GM12878 (cell line): Measurements from ENCODE around the gene SNRK. TPM values are rescaled to one million over a fixed set of nuclear protein-coding genes. Genes with fewer than 3 reads are reported as not detected.

Experiments used
- CREM ChIP-seq: IDR thresholded peaks from 2 replicates; pipeline ENCODE4 v1.6.1; 2014; ENCODE audit warnings: antibody characterized with exemption, low read depth
- IKZF2 ChIP-seq, 2 experiments: fragments of 450-650 bp; IDR thresholded peaks; 2 replicates each; pipeline ENCODE4 v1.6.1; 2017; ENCODE audit warnings: mild to moderate bottlenecking in 2 of 2, moderate library complexity in 2 of 2
- TCF7 ChIP-seq: IDR thresholded peaks from 2 replicates; pipeline ENCODE4 v1.6.1; 2014; ENCODE audit warnings: antibody characterized with exemption, borderline replicate concordance
- USF2 ChIP-seq: IDR thresholded peaks from 2 replicates; pipeline ENCODE4 v1.6.1; 2011; ENCODE audit warnings: low read depth, low read length, improper control_type of control experiment, borderline replicate concordance
- ZBTB11 ChIP-seq: fragments of 450-650 bp; formaldehyde crosslinking; IDR thresholded peaks from 2 replicates; pipeline ENCODE4 v1.5.0; 2022; ENCODE audit warnings: mild to moderate bottlenecking, missing genetic modification characterization
- ZNF622 ChIP-seq: fragments of 450-650 bp; IDR thresholded peaks from 2 replicates; pipeline ENCODE4 v1.6.1; 2017; ENCODE audit warnings: mild to moderate bottlenecking, inconsistent platforms
- polyA plus RNA-seq, 11 experiments: library from polyadenylated mRNA; depleted of rRNA in 4 of 11; unstranded in 6 of 11; stranded (reverse) in 5 of 11; fragments of >200 nt; fragmentation: Nextera tagmentation in 4 of 11; fragmentation: Illumina TruSeq in 1 of 11; extraction: Ambion mirVana in 4 of 11; extraction: Trizol in 1 of 11; gene quantifications; 1 replicate in 1 of 11; 2 replicates in 10 of 11; pipeline versions ENCODE4 v1.2.1 to v1.2.3, GENCODE V29; 2011 to 2016; ENCODE audit warnings: inconsistent platforms in 2 of 11, missing spikeins in 2 of 11, low read depth in 1 of 11
- total RNA-seq, 4 experiments: library from RNA; depleted of rRNA in 3 of 4; stranded (reverse); fragments of >200 nt in 3 of 4; fragmentation: Illumina TruSeq in 1 of 4; extraction: Trizol in 1 of 4; gene quantifications; 2 replicates each; pipeline versions ENCODE4 v1.2.1 to v1.2.3, GENCODE V29; 2013 to 2021
- TF ChIP-seq, protein P1 (sequence below): fragments of 450-650 bp; formaldehyde crosslinking; IDR thresholded peaks from 2 replicates; pipeline ENCODE4 v1.4.0; 2020; ENCODE audit warnings: mild to moderate bottlenecking, moderate library complexity

SNRK gene
- total and polyA plus RNA-seq, 10 of the 15 experiments (the other 5 are each of a cell fraction or from before 2014, with no cell fraction given), result 1.6 to 12.1 (median 7.6) TPM

GRCh38 chr3:43369404-43370292 is 83.3 kb downstream of the SNRK start (continued):
- TF ChIP-seq, protein P1, sequence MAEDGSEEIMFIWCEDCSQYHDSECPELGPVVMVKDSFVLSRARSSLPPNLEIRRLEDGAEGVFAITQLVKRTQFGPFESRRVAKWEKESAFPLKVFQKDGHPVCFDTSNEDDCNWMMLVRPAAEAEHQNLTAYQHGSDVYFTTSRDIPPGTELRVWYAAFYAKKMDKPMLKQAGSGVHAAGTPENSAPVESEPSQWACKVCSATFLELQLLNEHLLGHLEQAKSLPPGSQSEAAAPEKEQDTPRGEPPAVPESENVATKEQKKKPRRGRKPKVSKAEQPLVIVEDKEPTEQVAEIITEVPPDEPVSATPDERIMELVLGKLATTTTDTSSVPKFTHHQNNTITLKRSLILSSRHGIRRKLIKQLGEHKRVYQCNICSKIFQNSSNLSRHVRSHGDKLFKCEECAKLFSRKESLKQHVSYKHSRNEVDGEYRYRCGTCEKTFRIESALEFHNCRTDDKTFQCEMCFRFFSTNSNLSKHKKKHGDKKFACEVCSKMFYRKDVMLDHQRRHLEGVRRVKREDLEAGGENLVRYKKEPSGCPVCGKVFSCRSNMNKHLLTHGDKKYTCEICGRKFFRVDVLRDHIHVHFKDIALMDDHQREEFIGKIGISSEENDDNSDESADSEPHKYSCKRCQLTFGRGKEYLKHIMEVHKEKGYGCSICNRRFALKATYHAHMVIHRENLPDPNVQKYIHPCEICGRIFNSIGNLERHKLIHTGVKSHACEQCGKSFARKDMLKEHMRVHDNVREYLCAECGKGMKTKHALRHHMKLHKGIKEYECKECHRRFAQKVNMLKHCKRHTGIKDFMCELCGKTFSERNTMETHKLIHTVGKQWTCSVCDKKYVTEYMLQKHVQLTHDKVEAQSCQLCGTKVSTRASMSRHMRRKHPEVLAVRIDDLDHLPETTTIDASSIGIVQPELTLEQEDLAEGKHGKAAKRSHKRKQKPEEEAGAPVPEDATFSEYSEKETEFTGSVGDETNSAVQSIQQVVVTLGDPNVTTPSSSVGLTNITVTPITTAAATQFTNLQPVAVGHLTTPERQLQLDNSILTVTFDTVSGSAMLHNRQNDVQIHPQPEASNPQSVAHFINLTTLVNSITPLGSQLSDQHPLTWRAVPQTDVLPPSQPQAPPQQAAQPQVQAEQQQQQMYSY (CRISPR knock-in tag), result no peak
- TF ChIP-seq ZBTB11 (CRISPR knock-in tag) (no peak), ZNF622 (no peak), CREM (no peak), TCF7 (no peak), USF2 (no peak), IKZF2 (IDR thresholded peaks at IDR 0.05) (no peak)
